Stimulated activated CD4-positive, alpha-beta T cell treated with anti-CD3 and anti-CD28 coated beads, Interleukin-4, amount 100 ng/mL, for 1 hour (primary cell): ENCODE data around the gene PHTF1.

Experiments used
- DNase-seq: peaks from one replicate; pipeline ENCODE4 v3.0.0-alpha.2; 2020

PHTF1 gene

DNA sequence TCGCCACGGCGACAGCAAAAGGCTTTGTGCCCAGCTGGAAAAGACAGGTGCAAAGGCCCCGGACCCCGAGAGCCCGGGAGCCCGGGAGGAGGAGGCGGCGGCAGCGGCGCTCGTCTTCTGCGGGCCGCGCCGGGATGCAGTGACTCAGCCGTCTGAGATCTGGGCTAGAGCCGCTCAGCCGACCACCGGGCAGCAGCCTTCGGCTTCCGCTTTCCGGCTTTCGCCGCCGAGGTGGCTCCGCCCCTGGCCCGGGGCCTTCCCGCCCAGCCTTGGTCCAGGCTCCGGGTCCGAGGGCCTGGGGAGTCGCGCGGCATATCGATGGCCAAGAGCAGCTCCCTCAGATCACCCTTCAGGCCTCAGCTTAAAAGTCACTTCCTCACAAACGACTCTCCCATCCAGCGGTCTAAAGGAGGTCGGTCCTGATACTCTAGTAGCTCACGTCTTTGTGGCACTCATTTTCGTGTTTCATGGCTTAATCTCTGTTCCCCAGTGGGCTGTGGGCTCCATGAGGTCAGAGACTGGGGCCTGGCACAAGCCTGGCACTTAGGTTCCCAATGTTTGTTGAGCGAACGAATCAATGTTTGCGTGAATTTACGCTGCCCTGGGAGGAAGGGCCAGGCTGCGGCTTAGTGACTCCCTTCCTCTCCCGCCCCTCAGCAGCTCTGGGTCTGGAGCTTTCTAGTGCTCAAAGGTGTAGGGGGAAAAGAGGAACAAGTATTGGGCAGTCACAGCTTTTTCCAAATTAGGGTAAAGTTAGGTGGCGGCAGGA lies at the start of gene PHTF1:
Gene PHTF1 (minus strand): TSS at position 154 of the 769 bp plus-strand sequence. CDS start 783 bp downstream, outside the sequence.
- DNase-seq, result peak; percentile 57

DNA sequence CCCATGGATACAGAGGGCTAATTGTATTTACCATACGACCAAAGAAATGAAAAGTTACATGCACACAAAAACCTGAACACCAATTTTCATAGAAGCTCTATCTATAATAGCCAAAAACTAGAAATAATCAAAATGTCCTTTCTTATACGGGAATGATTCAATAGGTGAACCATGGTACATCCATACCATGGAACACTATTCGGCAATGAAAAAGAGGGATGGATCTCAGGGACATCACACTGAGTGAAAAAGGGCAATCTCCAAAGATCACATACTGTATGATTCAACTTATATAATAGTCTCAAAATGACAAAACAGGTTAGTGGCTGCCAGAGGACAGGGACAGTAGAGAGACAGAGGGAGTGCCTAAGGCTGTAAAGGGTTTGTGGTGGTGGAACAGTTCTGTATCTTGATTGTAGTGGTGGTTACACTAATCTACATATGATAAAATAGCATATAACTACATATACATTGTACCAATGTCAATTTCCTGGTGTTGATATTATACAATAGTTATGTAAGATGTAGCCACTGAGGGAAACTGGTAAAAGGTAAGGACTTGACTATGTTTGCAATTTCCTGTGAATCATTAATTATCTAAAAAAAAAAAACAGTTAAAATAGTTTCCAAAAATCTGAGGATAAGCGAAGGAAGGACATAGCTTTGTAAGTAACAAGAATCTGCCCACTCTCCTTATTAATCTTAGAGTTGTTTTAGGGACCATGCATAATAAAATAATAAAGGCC lies 49.3 kb upstream of the PHTF1 start:
- no peak for DNase-seq

DNA sequence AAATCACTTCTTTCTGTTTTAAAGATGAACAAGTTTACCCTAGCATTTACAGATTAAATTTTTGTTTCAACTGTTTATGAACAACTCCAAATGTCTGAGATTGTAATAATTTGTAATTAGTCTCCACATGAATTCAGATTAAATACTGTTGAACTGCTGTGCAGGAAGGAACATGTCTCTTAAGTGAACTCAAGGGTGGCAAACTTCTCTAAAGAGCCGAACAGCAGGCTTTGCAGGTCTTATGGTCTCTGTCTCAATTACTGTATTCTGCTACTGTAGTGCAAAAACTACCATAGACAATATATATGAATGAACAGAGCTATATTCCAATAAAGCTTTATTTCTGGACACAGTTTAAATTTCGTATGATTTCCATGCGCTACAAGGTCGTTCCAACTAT lies 46.4 kb upstream of the PHTF1 start:
- no peak for DNase-seq

DNA sequence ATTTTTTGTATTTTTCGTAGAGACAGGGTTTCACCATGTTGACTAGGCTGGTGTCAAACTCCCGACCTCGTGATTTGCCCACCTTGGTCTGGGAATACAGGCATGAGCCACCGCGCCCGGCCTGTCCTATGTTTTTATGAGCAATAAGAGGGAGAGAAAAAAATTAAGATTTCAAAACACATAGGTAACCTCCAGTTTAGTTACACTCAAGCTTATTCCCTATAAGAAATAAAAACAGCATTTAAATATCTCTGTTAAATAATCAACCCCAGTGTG lies 45.9 kb upstream of the PHTF1 start:
- DNase-seq, result no peak

DNA sequence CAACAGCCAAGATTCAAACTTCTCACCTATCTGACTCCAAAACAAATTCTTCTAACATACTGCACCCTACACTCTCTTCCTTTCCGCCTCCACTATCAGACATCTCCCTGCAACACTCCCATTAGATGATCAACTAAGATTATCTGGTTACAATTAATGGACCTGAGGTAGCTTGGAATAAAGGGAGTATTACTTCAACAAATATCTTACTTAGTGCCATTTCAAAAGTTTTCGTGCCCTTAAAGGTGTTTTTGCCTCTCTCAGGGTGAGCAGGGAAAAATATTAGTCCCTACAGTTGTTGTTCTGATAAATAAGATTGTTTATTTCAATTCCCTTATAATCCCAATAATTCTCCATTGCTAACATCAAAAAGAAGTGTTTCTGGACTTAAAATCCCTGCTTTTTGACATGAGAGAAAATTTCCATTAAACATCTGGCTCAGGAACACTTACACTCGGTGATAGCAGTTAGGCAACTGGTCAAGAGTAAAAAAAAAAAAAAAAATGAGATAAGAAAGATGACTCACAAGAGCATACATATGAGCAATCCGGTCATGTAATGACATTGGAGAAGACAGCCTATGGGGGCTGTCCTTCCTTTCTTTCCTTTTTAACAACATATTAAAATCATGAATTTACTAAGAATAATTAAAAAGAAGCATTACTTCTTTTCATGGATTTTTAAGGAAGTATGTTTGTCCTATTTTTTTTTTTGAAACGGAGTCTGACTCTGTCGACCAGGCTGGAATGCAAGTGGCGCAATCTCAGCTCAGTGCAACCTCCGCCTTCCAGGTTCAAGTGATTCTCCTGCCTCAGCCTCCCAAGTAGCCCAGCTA lies 45.4 kb upstream of the PHTF1 start:
- no peak for DNase-seq

DNA sequence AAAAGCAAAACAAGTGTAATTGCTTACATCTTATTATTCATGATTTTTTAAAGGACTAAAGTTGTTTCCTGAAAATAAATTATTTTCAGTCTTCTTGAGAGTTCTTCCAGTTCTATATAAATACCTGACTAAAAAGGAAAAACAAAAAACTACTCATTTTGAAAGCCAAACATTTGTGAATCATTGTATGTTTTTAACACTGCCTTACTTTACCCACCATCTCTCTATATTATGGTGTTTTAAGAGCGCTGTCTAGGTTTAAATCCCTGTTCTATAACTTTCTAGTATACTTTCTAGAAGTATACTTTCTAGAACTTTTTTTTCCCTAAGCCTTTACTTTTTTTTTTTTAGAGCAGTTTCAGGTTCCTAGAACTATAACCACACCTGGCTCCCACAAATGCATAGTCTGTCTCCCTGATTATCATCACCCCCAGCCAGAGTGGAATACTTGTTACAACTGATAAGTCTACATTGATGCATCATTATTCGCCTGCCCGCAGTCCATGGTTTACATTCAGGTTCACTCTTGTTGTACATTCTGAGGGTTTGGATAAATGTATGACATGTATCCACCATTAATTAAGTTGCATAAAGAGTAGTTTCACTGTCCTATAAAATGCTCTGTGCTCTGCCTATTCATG lies 43.2 kb upstream of the PHTF1 start:
- no peak for DNase-seq

DNA sequence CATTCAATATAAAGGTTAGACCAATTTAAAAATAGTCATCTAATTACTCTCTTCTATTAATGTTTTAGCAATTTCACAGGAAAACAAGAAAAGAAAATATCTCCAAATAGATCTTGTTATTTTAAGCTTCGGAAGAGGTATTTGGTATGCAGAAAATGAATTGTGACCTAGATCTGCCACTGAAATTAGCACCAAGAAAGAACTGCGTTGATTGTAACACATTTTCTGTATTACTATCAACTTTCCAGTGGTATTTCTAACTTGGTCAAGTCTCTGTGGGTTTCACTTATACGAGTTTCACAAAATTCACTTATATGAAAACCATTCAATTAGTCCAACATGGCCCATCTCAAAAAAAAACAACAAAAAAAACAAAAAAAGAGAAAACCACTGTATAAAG lies 41.2 kb upstream of the PHTF1 start:
- DNase-seq, result no peak

DNA sequence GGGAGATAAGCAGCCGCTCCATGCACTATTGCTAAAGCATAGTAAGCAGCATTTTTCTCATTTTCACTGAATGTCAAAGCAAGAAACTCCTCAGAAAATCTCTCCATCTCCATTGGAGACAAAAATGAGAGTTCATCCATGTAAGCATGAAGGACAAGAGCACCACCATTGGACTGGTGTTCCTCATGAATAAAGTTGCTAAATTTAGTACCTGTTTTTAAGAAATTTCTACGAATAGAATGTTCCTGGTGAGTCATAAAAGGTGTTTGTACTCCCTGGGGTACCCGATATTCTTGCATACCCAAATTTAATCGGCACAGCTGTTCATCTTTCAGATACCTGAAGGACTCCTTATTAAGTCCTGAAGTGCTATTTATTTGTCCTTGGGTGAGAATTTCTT lies 38.2 kb upstream of the PHTF1 start:
- no peak for DNase-seq

DNA sequence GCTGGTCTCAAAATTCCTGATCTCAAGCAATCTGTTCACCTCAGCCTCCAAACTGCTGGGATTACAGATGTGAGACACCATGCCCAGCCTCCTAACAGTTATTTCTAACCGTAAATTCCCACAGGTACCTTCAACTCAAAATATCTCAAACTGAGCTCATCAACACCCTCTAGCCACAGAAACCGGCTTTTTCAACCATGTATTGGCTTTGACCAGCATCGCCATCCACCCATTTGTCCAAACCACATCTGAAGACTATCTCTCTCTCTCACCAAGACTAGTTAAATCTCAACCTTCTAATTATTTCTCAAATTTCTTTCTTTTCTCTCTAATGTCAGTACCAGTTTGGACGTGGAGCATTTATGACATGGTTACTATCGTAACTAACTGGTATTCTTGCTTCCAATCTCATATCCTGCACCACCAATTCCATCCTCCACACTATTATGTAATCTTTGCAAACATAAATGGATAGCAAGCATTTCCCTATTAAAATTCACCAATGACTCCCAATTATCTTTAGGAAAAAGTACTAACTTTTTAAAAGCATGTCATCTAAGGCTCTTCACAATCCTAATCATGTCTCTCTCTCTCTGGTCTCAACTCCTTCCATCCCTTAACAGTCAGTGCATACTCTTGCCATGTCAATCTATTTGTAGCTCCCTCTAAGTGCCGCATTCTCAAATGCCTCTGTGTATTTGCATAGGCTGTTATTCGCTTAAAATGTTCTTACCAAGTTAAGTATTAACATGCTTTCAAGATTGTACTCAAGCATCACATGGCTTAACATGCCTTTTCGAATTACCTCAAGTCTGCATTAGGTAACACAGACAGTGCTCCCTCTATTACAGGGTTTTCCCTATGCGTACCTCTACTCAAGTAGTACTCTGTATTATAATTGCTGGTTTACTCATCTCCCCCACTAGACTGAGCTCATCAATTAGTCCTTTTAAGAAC lies 34.9 kb upstream of the PHTF1 start:
- no peak for DNase-seq

DNA sequence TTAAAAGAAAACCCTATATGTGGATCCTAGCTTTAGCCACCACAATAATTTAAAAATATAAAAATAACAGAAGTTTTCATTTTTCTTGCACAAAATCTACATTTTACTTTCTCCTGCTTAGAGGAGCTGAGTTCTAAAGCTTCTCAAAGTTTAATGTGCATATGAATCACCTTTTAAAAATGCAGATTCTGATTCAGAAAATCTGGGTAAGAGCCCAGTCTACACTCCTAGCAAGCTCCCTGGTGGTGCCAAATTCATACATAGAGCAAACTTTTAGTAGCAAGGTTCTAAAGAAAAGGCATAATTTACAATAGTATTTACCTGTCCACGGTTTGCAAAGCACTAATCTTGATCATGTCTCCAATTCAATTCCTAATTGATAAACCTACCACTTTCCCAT lies 33.7 kb upstream of the PHTF1 start:
- DNase-seq, result no peak

DNA sequence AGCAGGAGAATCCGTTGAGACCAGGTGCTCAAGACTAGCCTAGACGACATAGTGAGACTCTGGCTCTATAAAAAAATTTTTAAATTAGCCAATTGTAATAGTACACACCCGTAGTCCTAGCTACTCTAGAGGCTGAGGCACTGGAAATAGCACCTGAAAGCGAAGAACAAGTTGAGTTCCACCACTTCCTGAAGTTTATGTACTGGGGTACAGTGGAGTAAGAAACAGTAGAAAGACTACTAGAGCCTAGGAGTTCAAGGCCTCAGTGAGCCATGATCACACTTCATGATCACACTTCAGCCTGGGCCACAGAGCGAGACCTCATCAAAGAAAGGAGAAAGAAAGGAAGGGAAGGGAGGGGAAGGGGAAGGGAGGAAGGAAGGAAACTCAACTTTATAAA lies 33.2 kb upstream of the PHTF1 start:
- DNase-seq, result no peak

DNA sequence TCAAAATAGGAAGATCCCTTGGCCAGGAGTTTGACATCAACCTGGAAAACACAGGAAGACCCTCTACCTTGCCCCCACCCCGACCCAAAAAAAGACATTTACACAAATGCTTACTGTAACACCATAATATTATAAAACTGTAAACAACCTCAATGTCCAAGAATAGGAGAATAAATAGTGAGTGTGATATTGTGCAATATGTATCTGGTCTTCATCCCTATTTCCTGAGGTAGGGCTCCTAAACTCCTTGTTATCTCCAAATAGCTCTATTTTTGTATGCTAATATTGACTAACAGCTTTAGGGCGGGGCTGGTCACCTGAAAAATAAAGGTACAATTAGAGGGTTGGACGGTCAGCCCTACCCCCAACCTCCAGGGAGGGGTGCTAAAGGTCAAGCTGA lies 29.5 kb upstream of the PHTF1 start:
- no peak for DNase-seq

DNA sequence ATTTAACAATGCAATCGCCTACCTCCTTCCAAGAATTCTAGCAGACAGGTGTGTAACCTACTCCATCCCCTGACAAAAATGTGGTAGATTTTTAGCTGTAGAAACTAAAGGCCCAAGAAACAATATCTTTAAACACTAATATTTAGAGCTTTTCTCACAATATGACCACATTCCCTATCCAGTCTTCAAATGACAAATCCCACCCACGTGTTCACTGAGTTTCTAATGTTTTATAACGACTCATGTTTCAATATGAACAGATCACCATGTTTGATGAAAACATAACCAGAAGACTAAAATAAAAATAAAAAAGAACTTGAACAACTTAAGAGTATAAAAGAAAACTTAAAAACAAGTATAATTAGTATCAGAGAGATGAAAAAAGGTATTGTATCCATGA lies 28.4 kb upstream of the PHTF1 start:
- DNase-seq, result no peak

DNA sequence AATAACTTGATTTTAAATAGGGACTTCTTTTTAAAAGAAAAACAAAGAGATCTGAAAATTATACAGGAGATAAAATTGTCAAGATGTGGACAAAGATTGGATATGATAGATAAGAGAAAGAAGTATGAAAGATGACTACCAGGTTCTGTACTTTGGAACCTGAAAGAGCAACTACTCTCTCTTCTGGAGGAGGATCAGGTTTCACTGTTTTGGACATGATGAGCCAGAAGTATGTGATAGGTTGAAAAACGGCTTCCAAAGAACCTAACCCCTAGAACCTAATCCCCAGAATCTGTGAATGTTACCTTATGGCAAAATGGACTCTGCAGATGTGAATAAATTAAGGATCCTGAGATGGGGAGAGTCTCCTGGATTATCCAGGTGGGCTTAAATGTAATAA lies 26.8 kb upstream of the PHTF1 start:
- DNase-seq, result no peak

DNA sequence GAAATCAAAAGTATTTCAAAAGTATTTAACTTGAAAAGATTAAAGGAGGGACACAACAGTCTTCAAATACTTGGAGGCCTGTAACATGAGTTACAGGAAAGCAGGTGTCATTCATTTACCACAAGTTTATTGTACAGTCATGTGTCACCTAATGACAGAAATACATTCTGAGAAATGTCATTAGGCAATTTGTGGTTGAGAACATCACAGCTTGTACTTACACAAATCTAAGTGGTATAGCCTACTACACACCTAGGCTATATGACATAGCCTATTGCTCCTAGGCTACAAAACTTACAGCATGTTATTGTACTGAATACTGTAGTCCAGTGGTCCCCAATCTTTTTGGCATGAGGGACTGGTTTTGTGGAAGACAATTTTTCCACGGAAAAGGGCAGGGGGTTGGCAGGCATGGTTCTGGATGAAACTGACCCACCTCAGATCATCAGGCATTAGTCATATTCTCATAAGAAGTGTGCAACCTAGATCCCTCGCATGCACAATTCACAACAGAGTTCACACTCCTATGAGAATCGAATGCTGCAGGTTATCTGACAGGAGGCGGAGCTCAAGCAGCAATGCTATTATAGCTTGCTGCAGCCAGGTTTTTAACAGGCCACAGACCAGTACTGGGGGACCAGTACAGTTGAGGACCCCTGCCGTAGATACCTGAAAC lies 25.0 kb upstream of the PHTF1 start:
- peak; percentile 11 for DNase-seq

DNA sequence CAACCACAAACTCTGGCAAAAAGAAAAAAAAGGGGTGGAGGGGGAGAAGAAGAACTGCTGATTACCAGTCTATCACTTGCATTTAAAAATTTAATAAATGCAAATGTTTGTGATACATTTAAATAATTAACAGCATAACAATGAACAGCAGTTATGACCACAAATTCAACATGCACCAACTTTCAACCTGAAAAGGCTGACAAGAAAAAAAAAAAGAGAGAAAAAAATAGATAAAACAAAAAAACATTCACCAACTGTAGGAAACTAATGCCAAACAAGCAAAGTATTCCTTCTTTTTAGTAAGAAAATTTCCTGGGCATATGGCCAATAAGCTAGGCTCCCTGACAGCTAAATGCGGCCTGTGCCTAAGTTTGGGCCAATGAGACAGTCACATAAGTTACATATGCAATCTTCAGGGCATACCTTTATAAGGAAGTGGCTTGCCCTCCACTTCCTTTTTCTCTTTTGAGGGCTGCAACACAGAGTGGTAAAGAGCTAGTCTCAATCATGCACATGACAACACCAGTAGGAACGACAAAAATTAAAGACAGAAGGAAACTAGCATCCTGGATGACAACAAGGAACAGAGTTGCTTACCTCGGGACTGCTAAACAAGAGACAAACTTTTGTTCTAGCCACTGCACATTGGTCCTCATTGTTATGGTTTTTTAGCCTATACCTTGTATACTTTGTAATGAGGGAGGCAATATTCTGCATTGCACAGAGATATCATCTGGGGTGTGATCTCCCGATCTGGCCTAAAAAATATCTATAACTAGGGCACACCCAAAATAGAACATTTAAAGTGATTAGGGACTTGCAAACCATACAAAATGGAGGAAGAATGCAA lies 24.2 kb upstream of the PHTF1 start:
- no peak for DNase-seq

DNA sequence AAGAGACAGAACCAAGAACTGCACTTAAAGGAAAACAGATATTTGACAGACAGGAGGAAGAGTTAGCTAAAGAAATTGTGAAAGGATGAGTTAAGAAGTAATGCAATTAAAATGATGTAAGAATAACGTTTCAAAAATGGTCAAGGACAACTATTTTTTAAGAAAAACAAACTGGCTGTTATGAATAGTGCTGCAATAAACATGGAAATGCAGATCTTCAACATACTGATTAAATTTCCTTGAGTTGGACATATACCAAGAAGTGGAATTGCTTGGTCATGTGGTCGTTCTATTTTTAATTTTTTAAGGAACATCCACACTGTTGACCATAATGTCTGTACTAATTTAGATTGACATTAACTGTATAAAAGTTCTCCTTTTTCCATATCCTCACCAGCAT lies 23.1 kb upstream of the PHTF1 start:
- DNase-seq, result no peak

DNA sequence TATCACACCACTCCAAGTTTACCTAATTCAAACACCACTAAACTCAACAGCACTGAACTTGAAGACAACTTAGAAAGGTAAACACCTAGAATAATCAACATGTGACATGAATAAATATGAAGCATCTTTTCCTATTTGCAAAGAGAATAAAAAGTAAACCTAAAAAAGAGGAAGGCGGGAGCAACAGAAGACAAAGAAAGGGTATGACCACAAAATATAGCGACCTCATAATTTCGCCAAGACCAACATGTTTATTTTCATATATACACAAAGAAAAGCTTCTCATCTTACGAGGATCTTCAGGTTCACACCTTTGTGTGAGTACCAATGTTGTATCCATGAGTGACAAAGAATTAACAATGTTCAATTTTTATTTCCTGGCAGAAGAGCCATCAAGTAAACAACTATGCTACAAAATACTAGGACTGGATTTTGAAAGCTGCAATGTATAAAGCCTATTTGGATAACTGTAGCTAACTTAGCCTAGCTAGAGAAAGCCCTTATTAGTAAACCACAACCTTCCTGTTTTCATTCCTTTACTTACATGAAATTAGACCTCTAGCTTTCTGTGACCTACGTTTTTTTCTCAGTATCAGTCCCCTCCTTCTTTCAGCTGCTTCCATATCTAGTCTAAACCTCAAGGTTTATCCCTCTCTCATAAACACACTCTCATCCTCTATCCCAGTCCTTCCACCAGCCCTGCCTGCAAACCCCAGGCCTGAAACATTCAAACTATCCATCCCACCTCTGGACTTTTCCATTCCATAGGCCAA lies 21.3 kb upstream of the PHTF1 start:
- DNase-seq, result no peak

DNA sequence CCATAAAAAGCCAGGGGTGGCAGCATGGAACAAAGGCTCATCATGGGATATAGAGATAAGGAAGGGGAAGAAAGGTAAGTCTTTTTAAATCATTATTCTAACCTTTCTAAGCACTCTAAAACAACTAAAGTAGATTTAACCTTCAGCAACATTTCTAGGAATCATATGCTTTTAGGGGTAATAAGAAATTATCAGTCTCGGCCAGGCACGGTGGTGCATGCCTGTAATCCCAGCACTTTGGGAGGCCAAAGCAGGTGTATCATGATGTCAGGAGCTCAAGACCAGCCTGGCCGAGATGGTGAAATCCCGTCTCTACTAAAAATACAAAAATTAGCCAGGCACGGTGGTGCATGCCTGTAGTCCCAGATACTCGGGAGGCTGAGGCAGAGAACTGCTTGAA lies 20.3 kb upstream of the PHTF1 start:
- DNase-seq, result no peak

DNA sequence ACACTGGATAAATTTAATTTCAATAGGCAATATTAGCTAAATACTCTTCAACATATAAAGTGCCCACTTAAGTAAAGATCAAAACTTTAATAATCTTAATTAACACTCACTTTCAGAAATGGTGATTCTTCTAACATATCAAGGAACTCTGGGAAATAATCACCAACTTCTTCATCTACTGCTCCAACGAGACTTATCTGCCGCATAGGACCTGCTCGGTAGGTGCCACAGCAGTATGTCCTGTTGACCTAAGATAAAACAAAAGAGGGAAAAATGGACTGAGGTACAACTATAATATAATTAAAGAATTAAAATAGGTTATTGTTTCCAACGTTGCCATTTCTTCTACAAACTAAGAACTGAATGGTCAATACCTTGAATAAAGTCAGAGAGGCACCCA lies 18.3 kb upstream of the PHTF1 start:
- no peak for DNase-seq
